Stimulated activated CD4-positive, alpha-beta T cell treated with anti-CD3 and anti-CD28 coated beads, Interleukin-4, amount 100 ng/mL, for 24 hours (primary cell): Measurements from ENCODE around the gene SERTAD1.
"Not testable (repeated sequence)": the region's sequence is repeated elsewhere in the genome, so short reads cannot be mapped to it uniquely, and the experiment has no call there.

ENCODE experiments used
- DNase-seq: peaks from one replicate; pipeline ENCODE4 v3.0.0-alpha.2; 2020

SERTAD1 gene

GRCh38 chr19:40420766-40421765 lies 4.7 kb downstream of the SERTAD1 start:
- peak; percentile 72 for DNase-seq

- no peak for DNase-seq
Observed at GRCh38 chr19:40420451-40420765, 5.4 kb downstream of the SERTAD1 start.

- DNase-seq, result no peak
Observed at GRCh38 chr19:40419780-40420179, 6.0 kb downstream of the SERTAD1 start.

- no peak for DNase-seq
Observed at GRCh38 chr19:40419066-40419612, 6.7 kb downstream of the SERTAD1 start.

- no peak for DNase-seq
Observed at GRCh38 chr19:40418040-40418439, 7.8 kb downstream of the SERTAD1 start.

GRCh38 chr19:40417643-40417981 lies 8.2 kb downstream of the SERTAD1 start:
- DNase-seq, result no peak

- no peak for DNase-seq
Observed at GRCh38 chr19:40416918-40417642, 8.7 kb downstream of the SERTAD1 start.

GRCh38 chr19:40415768-40416167 lies 10.0 kb downstream of the SERTAD1 start:
- no peak for DNase-seq

GRCh38 chr19:40414542-40415535 lies 11.0 kb downstream of the SERTAD1 start:
- no peak for DNase-seq

- DNase-seq, result no peak
Observed at GRCh38 chr19:40413291-40413845, 12.4 kb downstream of the SERTAD1 start, which contains the start of gene PRX. TSS of gene PRX (minus strand) at chr19:40413378. CDS start at chr19:40407932, 5,446 bp downstream.

GRCh38 chr19:40412866-40413265 lies 12.9 kb downstream of the SERTAD1 start:
- DNase-seq, result no peak

GRCh38 chr19:40411958-40412499 lies 13.8 kb downstream of the SERTAD1 start:
- DNase-seq, result no peak

GRCh38 chr19:40411125-40411842 lies 14.5 kb downstream of the SERTAD1 start:
- no peak for DNase-seq

- DNase-seq, result no peak
Observed at GRCh38 chr19:40410030-40410389, 15.8 kb downstream of the SERTAD1 start.

- not testable (repeated sequence) for DNase-seq
Observed at GRCh38 chr19:40408598-40408925, 17.2 kb downstream of the SERTAD1 start.

- DNase-seq, result no peak
Observed at GRCh38 chr19:40407714-40408597, 17.8 kb downstream of the SERTAD1 start.

GRCh38 chr19:40403262-40403984 lies 22.4 kb downstream of the SERTAD1 start:
- DNase-seq, result peak; percentile 72

- DNase-seq, result no peak
Observed at GRCh38 chr19:40400559-40400958, 25.2 kb downstream of the SERTAD1 start.

- DNase-seq, result peak; percentile 59
Observed at GRCh38 chr19:40398417-40399131, 27.2 kb downstream of the SERTAD1 start.
